Effector CD8-positive, alpha-beta T cell (primary cell): ENCODE results near the gene SNTB2.
"Not testable (repeated sequence)": the region's sequence is repeated elsewhere in the genome, so short reads cannot be mapped to it uniquely, and the experiment has no call there.

Experiments
- DNase-seq: peaks from one replicate; lab custom pipeline; 2025; lab: John Stamatoyannopoulos, UW

Gene SNTB2

GRCh38 chr16:69286941-69287713 is 100.2 kb downstream of the SNTB2 start:
- DNase-seq, result peak; percentile 3

- not testable (repeated sequence) for DNase-seq
Observed at GRCh38 chr16:69291657-69292056, 104.7 kb downstream of the SNTB2 start.

- no peak for DNase-seq
Observed at GRCh38 chr16:69293401-69293800, 106.4 kb downstream of the SNTB2 start.

GRCh38 chr16:69294051-69294450 is 107.1 kb downstream of the SNTB2 start:
- DNase-seq, result no peak

- not testable (repeated sequence) for DNase-seq
Observed at GRCh38 chr16:69296771-69297170, 109.8 kb downstream of the SNTB2 start.

GRCh38 chr16:69298261-69298660 is 111.3 kb downstream of the SNTB2 start:
- DNase-seq, result no peak

- DNase-seq, result no peak
Observed at GRCh38 chr16:69301187-69301586, 114.2 kb downstream of the SNTB2 start.

GRCh38 chr16:69301861-69302260 is 114.9 kb downstream of the SNTB2 start:
- DNase-seq, result no peak

- DNase-seq, result no peak
Observed at GRCh38 chr16:69302301-69302700, 115.3 kb downstream of the SNTB2 start.

- DNase-seq, result no peak
Observed at GRCh38 chr16:69306031-69306430, 119.1 kb downstream of the SNTB2 start.

- no peak for DNase-seq
Observed at GRCh38 chr16:69307091-69307490, 120.1 kb downstream of the SNTB2 start.

GRCh38 chr16:69307856-69308255 is 120.9 kb downstream of the SNTB2 start:
- DNase-seq, result no peak

GRCh38 chr16:69309316-69309715 is 122.4 kb downstream of the SNTB2 start:
- DNase-seq, result no peak

- DNase-seq, result peak; percentile 95
Observed at GRCh38 chr16:69310653-69311532, 123.9 kb downstream of the SNTB2 start, which contains the start of gene VPS4A. Gene VPS4A, plus strand, starts transcription at chr16:69311350. Its CDS starts 162 bp downstream, at chr16:69311512.

GRCh38 chr16:69311533-69312387 is 124.8 kb downstream of the SNTB2 start:
- peak; percentile 27 for DNase-seq

- DNase-seq, result no peak
Observed at GRCh38 chr16:69313469-69313868, 126.5 kb downstream of the SNTB2 start.

- no peak for DNase-seq
Observed at GRCh38 chr16:69314534-69314933, 127.6 kb downstream of the SNTB2 start.

GRCh38 chr16:69315486-69316311 is 128.7 kb downstream of the SNTB2 start:
- no peak for DNase-seq

GRCh38 chr16:69316595-69317034 is 129.7 kb downstream of the SNTB2 start:
- DNase-seq, result no peak

- DNase-seq, result no peak
Observed at GRCh38 chr16:69318177-69318910, 131.4 kb downstream of the SNTB2 start.
